Measurements from ENCODE around the gene RCVRN.

Gene RCVRN

GRCh38 chr17:9878786-9879525 lies 26.1 kb downstream of the RCVRN start:
- Histone ChIP-seq H3K9me3 (peaks cover 0 to 18% (median 11%) of the 10 kb centered on the region in 3 donors), H3K36me3 (no peaks in the 10 kb centered on the region), H3K27ac (no peak overlapping the region), H3K4me1 (peaks cover 0 to 14% (median 0%) of the 10 kb centered on the region in 4 donors), H3K27me3 (no peaks in the 10 kb centered on the region), H3K4me3 (no peak overlapping the region)
- no peak for DNase-seq
- TF ChIP-seq CTCF (IDR thresholded peaks at IDR 0.05): no peak
- intact Hi-C loops (cut with DNase I; ENCODE audit: low total_unique reads): no loop called here

GRCh38 chr17:9878356-9878755 lies 26.7 kb downstream of the RCVRN start:
- H3K9me3 ChIP-seq: peaks cover 0 to 12% (median 8%) of the 10 kb centered on the region in 3 donors
- H3K27me3 ChIP-seq: no peaks in the 10 kb centered on the region
- no peak for DNase-seq
- intact Hi-C loops (cut with DNase I; ENCODE audit: low total_unique reads): no loop called here
- peaks cover 0 to 14% (median 0%) of the 10 kb centered on the region in 4 donors for H3K4me1 ChIP-seq
- no peaks in the 10 kb centered on the region for H3K36me3 ChIP-seq
- H3K27ac ChIP-seq: no peak overlapping the region
- no peak overlapping the region for H3K4me3 ChIP-seq
- TF ChIP-seq CTCF (IDR thresholded peaks at IDR 0.05): no peak

- peak overlapping the region; percentile 20 to 23 for H3K27ac ChIP-seq
- no peak overlapping the region for H3K4me3 ChIP-seq
- intact Hi-C loops (cut with DNase I; ENCODE audit: low total_unique reads): no loop called here
- no peaks in the 10 kb centered on the region for H3K36me3 ChIP-seq
- H3K27me3 ChIP-seq: no peaks in the 10 kb centered on the region
- no peak for TF ChIP-seq CTCF (IDR thresholded peaks at IDR 0.05)
- peaks cover 0 to 14% (median 0%) of the 10 kb centered on the region in 4 donors for H3K4me1 ChIP-seq
- no peaks in the 10 kb centered on the region for H3K9me3 ChIP-seq
- no peak for DNase-seq
Measured at GRCh38 chr17:9875441-9875840, 29.6 kb downstream of the RCVRN start.

- H3K27ac ChIP-seq: peak overlapping the region in 1 of 2 donors; percentile 20
- TF ChIP-seq CTCF (IDR thresholded peaks at IDR 0.05): no peak
- intact Hi-C loops (cut with DNase I; ENCODE audit: low total_unique reads): no loop called here
Measured at GRCh38 chr17:9874722-9875121, 30.3 kb downstream of the RCVRN start.

GRCh38 chr17:9872852-9873251 lies 32.2 kb downstream of the RCVRN start:
- intact Hi-C loops (cut with DNase I; ENCODE audit: low total_unique reads): no loop called here
- Histone ChIP-seq H3K27ac (no peak overlapping the region), H3K4me1 (peaks cover 0 to 14% (median 0%) of the 10 kb centered on the region in 4 donors), H3K9me3 (no peaks in the 10 kb centered on the region), H3K36me3 (no peaks in the 10 kb centered on the region), H3K27me3 (no peaks in the 10 kb centered on the region), H3K4me3 (no peak overlapping the region)
- peak; percentile 35 to 71 for DNase-seq
- TF ChIP-seq CTCF (IDR thresholded peaks at IDR 0.05): no peak

More at GRCh38 chr17:9874722-9875121, 30.3 kb downstream of the RCVRN start:
- H3K27me3 ChIP-seq: no peaks in the 10 kb centered on the region
- H3K9me3 ChIP-seq: no peaks in the 10 kb centered on the region
- peaks cover 0 to 14% (median 0%) of the 10 kb centered on the region in 4 donors for H3K4me1 ChIP-seq
- no peak overlapping the region for H3K4me3 ChIP-seq
- DNase-seq: no peak
- H3K36me3 ChIP-seq: no peaks in the 10 kb centered on the region

Data from tibial artery (tissue), 4 donors.